Measurements from ENCODE around the gene MYO1G.

Gene MYO1G

DNA sequence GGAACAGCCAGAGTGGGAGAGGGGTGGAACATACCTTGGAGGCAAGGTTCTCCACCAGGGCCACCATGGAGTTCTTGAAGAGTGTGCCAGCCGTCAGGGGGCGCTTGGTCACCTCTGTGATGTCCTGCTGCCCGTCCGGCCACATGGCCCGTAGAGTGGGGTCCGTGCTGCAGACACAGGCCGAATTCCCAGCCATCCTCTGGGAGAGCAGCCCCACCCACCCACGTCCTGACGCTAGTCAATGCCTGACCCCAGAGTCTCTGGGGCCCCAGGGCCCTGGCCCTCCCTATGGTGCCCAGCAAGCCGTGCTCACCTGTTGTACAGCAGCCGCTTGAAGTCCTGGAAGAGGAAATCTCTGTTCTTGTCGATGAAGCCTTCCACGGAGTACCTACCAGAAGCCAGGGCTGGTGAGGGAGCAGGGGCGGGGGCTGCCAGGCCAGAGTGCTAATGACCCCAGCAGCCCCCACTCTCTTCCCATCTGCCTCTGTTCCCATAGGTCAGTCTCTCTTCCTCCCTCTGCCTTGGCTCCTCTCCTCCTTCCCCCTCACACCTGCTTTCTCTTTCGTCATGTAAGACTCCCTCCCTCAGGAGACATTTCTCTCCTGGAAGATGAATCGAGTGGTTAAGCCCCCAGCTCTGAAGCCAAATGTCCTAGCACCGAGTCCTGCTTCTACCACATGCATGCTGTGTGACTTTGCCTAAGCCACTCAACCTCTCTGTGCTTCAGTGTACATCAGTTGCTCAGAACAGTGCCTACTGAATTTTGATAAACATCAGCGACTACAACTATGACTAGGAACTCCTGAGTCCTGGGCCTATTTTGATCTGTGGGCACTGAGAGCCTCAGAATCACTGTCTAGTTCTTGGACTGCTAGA is 11.0 kb downstream of the MYO1G start:
- no peak for DNase-seq (ENCODE audit: low read depth in 2 of 2)

DNA sequence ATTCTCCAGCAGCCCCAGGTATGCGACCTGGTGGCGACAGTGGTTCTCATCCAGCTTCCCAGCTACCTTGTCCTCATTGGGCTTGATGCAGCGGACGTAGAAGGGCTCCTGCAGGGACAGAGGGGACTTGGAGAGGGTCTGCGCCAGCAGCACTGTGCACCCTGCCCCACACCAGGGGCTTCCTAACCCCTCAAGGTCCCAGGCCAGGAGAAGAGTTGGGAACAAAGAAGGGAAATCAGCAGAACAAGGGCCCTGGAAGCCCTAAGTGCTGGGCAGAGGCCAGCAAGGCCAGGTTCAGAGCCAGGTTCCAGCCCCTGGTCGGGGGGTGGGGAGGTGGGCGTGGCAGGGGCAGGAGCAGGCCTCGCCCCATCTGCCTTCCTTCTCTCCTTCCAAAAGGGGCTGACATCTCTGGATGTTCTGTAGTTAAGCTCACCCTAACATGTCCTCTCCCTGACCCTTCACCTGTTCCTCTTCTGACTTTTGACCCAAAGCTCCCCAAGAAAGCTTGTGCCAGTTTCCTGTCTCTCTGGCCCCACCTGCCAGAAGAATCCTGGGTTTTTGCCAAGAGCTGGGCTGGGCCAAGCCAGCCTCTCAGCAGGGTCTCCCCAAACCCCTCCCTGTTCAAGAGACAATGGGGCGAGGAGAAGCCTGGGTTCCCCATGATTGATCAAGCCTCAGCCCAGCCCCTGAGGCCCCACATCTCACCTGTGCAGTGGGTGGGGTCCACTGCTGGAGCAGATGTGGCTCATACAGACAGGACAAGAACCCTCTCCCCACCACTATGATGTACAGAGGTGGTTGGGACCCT is 11.9 kb downstream of the MYO1G start:
- DNase-seq (ENCODE audit: low read depth in 2 of 2): no peak

DNA sequence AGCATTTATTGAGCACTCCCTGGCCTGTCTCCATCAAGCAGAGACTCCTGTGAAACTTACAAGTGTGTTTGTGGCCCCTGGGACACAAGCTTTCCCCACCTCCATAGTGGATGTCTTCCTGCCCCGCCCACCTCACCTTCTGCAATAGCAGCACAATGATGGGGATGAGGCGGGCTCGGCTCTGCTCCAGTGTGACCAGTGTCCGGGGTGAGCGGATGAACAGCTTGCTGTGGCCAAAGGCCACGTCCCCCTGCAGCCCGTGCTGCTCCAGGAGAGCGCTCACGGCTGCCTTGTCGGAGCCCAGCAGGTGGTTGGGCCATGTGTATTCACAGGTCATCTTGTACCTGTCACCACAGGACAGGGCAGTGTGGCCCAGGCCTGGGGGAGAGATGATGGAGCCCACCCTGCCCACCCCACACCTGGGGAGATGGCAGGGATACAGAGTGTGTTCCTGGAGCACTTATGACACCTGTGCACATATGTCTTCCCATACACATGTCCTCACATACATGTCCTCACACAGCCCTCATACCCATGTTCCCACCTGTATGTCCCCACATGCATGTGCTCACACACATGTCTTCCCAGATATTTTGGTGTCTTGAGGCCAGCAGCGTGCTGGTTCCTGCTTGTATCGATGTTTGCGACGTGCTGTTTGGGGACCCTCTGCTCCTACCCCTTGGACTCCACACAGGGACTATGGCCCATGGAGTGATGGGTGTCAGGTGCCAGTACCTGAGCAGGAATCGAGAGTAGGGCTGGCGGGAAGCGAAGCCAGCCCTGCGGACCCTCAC is 12.7 kb downstream of the MYO1G start:
- DNase-seq (ENCODE audit: low read depth in 2 of 2): no peak

DNA sequence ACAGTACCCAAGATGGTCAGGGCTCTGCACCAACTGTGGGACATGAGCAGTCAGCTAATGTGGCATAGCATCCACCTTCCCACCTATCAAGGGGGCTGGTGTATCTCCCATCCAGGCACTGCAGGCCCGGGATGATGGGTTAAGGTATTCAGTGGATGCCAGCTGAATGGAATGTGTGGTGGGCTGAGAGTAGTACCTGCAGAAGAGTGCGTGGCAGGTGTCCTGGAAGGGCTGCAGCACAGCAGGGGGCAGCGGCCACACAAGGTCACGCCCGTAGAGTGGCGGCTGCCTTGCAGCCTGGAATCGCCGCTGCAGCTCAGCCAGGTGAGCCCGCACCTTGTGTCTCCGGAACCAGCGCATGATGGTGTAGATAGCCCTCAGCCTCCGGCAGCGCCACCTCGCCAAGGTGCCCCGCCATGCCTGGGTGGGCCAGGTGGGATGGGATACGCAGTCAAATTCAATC is 13.3 kb downstream of the MYO1G start:
- DNase-seq (ENCODE audit: low read depth in 2 of 2): no peak

DNA sequence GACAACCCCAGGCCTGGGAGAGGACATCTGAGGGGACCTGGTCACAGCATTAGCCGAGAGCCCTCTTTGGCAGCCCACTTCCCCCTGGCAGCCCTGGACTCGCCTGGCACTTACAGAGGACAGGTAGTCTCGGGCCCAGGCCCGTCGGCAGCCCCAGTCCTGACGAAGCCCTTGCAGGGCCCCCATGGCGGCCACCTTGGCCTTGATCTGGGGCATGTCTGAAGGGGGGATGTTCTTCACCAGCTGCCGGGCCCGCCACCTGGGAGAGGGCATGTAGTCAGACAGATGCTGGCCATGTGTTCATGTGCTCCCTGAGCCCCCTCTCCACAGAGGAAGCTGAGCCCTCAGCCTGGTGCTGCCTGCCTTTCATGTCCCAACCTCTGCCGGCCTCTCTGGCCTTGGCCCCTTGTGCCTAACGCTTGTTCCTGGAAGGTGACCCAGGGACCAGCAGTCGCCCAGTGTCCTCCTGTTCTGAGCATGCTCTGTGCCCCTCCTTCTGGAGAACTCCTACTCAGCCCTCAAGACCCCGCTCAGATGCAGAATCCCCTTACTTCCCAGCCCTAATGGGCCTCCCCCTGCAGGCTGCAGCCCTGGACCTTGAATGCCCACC is 13.9 kb downstream of the MYO1G start:
- no peak for DNase-seq (ENCODE audit: low read depth in 2 of 2)

DNA sequence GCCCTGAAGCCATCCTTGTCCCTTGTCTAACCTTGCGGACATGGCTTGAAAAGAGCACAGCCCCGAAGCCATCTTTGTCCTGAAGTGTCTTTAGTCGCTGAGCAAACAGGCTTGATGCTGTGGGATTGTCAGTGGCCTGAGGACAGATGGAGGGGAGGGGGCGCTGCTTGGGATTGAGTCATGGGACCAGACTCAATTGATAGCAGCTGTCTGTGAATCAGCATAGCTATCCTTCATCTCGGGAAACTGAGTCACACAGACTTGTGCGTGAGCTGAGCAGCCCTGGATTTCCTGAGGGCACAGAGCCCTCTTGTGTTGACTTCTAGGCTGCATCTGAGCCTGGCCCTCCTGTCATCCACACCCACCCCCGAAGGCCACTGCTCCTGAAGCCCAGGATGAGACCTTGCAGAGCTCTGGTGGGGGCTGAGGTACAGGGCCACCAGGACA is 14.4 kb downstream of the MYO1G start:
- DNase-seq (ENCODE audit: low read depth in 2 of 2): no peak

DNA sequence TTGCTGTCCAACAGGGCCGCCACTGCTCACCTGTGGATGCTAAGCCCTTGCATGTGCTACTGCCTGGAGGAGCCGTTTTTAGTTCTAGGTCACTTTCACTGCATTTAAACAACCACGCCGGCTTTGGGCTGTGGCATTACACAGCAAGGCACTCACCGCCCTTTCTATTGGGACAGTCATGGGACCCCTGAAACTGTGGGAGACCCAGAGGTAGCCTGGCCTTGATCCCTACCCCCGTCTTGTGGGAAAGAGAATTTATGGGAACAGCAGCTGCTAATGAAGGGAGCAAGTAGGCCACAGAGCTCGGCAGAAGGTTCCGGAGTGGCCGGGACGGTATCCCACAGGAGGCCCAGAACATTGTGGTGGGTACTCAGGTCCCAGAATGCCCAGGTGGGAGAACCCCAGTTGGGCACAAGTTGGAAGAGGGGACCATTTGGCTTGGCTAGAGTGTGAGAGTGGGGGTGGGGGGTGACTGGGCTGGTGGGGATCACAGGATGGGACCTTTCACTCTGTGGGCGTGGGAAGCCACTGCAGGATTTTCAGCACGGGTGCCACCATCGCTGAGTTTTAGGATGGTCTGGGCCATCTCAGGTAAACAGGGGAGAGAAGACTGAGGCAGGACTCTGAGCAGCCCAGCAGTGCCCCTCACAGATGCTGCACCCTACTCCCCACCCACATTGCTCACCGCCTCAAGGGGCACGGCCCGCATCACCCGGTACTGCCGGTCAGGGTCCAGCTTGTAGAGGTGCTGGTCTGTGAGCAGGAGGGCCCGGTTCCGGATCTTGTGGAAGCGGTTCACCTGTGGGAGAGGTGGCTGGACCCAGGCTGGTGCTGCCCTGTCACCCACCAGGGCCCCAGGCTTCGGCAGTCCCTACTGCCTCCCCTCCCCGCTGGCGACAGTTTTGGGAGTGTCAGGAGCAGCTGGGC is 15.2 kb downstream of the MYO1G start:
- no peak for DNase-seq (ENCODE audit: low read depth in 2 of 2)

DNA sequence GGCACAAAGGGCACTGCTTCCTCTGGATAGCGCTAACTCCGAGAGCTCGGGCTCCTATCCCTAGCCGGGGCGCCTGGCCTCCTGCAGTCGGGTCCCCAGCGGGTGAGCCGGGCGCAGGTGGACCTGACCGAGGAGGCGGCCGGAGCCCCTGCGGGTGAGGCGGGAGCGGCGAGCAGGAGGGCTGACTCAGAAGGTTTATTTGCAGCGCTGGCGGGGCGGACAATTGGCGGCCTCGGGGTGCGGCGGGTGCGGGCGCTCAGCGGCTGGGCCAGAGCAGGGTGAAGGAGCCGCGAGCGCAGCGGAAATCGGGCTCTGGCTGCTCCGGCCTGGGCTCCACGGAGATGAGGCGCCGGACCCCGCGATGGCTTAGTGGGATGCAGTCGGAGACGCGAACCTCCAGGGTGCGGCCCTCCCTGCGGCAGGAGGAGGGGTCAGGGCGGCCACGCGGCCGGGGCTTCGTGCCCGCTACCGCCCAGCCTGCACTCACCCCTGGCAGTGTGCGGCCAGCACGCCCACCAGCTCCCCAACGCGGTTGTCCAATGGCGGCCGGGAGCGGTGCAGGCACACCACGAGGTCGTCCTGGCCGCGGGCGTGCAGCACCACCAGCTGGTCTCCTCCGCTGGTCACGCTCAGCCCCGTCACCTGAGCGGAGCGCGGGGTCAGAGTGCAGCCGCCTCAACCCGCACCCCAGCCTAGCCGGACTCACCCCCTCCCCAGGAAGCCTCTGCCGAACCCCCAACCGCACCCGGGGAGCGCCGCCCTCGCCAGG is 16.1 kb downstream of the MYO1G start:
- no peak for DNase-seq (ENCODE audit: low read depth in 2 of 2)

DNA sequence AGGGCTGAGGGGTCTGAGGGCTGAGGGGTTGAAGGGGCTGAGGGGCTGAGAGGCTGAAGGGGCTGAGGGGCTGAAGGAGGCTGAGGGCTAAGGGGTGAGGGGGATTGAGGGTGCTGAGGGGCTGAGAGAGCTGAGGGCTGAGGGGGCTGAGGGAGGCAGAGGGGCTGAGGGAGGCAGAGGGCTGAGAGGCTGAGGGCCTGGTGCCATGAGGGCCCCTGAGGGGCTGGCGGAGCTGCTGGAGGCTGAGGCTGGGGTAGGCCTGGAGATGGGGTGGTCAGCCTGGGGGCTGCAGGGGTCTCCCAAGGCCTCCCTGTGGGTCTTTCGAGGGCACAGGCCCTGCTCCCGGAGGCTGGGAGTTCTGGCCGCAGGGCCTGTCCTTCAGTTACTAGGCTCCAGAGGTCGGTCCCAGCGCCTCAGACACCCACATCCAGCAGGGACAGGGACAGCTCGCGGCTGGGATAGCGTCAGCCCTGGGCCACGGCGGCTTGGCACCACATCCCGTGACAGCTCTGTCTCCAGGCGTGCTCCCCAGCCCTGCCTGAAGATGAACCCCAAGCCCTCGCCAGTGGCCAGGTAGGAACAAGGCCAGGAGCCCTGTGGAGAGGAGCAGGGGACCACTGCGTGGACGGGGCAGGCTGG is 16.9 kb downstream of the MYO1G start:
- no peak for DNase-seq (ENCODE audit: low read depth in 2 of 2)

DNA sequence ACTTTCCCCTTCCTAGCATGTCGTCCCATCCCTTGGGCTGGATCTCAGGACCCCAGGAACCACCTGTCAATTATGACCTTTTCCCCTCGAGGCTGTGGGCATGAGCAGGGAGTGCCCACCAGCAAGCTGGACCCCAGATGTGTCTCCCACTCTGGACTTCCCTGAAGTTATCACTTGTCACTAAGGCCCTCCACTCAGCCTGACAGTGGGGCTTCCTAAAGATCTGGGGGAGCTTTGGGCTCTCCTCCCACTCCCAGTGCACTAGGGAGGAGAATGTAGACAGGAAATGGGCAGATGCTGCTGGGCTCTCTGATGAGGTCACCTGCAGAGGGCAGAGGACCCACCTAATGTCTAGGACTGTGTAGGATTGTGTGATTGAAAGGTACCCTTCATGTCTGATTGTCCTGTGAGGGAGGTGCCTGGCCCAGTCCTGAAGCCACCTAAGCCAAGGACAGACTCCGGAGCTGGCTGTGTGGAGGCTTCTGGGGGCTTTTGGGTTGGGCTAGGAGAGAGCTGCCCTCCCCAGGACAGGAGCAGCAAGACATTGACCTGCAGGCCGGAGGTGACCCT is 18.7 kb downstream of the MYO1G start:
- DNase-seq (ENCODE audit: low read depth in 2 of 2): no peak

DNA sequence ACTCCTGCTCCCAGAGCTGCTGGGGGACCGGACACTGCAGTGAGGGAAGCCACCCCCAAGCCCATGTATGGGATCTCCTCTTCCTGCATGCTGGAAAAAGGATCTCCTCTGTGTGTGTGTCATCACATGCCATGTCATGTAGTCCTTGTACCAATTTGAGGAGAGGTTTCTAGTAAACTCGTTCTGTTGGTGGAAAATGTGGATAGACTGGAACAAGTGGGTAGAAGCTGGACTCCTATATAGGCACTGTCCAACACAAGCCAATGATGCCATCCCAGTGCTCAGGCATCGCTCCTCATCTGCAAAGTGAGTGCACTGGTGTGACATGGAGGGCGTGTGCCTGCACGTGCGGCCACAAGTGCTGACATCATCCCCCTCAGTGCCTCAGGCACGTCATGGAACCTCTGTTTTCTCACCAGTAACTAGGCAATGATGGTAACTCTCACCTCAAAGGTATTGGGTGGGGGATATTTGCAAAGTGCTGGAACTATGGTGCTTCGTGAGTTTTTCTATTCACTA is 19.3 kb downstream of the MYO1G start:
- DNase-seq (ENCODE audit: low read depth in 2 of 2): no peak

DNA sequence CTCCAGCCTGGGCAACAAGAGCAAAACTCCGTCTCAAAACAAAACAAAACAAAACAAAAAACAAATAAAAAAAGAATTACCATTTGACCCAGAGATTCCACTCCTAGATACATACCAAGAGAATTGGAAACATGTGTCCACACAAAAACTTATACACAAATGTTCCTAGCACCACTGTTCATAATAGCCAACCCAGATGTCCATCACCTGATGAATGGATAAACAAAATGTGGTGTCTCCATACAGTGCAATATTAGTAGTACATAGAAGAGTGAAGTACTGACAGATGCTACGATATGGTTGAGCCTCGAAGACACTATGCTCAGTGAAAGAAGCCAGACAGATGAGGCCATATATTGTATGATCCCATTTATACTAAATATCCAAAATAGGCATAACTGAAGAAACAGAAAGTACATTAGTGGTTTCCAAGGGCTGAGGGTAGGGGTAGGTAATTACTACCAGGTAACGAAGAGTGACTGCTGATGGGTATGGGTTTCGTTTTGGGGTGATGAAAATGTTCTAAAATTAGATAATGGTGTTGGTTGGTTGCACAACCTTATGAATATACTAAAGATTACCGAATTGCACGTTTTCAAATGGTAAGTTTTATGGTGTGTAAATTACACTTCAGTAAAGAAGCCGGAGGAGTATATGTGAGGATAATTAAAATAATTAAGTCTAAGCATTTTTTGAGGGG is 20.0 kb downstream of the MYO1G start:
- DNase-seq (ENCODE audit: low read depth in 2 of 2): no peak

DNA sequence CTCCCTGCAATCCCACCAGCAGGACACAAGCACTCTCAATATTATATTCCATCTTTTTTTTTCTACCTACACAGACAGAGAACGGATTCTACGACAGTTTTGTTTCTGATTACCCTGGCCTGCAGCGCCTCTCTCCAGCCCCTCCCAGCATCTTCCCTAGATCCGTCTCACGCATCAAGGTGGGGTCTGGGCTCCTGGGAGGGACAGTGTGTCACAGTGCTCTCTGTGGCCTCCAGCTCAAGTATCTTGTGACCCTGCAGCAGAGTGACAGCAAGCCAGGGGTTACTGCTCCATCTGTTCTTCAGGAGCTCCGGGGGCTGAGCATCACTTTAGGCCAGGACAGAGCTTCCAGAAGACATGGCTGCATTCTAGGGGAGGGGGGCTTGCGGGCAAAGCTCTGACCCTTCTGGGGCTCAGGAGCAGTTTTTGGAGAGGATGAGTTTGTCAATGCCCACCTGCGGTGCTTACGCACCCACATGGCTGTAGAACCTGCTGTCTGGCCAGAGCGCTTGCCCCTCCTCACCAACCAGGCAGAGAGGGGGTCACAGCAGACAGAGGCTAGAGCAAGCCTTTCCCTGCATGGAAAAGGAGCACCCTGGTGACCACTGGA is 22.6 kb downstream of the MYO1G start:
- DNase-seq (ENCODE audit: low read depth in 2 of 2): no peak

DNA sequence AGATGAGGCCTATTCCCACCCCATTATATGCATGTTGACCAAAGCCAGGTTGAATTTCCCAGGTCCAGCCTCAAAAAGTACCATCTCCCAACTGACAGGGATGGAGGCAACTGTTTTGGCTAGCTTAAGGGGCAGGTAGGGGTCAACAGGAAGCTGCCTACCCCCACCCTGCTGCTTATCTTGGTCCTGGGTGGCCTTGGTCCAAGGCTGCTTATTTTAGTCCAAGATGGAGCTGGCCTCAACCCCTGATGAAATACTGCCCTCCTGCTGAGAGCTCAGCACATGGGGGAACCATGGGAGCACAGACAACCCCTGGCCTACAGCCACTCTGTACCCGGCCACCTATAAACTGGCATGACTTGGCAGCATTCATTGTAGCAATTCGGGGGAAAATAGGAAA is 23.1 kb downstream of the MYO1G start:
- no peak for DNase-seq (ENCODE audit: low read depth in 2 of 2)

DNA sequence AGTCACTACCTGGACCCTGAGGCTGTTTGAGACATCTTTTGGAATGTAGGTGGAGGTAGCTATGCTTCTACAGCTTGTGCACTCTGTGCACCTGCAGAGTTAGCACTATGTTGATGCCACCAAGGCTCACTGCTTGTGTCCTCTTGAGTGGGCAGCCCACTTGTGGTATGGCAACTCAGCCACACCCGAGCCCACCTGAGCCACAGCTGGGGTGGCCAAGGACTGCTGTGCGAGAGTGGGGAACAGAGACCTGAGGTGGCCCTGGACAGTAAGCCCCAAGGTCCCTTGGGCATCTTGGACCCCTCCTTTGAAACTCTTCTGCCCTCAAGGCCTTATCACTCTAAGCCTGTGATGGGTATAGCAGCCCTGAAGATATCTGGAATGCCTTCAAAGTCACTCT is 25.7 kb downstream of the MYO1G start:
- no peak for DNase-seq (ENCODE audit: low read depth in 2 of 2)

DNA sequence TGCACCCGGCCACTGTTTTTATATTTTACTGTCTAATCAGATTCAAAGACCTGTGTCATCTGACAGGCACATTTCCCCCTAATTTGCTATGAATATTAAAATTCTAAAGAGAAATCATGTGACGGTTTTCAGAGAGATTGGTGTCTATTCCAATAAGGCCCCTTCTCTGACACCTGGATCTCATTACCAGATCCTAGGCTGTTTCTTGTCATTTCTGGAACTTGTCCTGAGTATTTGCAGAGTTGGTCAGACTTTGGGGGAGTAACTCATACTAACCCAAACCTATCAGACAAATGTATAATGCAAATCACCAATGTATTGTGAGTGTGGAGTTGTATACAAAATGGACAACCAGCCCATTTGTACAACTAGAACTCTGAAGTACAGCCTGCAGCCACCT is 29.5 kb downstream of the MYO1G start:
- DNase-seq (ENCODE audit: low read depth in 2 of 2): no peak

DNA sequence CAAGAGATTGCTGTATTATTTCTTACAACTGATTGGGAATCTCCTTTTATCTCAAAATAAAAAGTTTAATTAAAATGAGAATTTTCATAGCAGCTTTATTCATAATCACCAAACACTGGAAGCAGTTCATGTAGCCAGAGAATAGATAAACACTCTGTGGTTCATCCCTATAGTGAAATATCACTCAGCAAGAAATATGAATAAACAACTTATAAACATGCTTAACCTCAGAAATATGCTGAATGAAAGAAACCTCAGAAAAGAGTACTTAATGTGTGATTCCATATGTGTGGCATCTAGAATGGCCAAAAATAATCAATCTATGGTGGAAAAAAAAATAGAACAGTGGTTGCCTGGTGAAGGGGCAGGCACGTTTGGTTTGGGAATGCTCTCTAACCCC is 33.3 kb downstream of the MYO1G start:
- DNase-seq (ENCODE audit: low read depth in 2 of 2): no peak

DNA sequence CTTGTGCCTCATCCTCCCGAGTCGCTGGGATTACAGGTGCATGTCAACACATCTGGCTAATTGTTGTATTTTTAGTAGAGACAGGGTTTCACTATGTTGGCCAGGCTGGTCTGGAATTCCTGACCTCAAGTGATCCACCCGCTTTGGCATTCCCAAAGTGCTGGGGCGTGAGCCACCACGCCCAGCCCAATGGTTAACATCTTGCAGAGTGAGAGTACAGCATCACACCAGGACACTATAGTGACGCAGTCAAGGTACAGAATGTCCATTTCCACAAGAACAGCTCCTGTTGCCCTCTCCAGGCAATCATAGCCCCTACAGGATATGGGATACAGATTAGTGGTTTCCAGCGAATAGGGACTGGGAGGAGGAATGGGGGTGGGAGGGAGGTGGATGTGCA is 34.0 kb downstream of the MYO1G start:
- DNase-seq (ENCODE audit: low read depth in 2 of 2): no peak
